GM19023 (cell line): ENCODE results near the gene ZGLP1.
A peak's percentile ranks its signal among the peaks of the same experiment; 100 is the strongest.
"Not testable (repeated sequence)": the region's sequence is repeated elsewhere in the genome, so short reads cannot be mapped to it uniquely, and the experiment has no call there.

Source experiments
- ATAC-seq: cut with Tn5 transposase; IDR thresholded peaks from one replicate; pipeline ENCODE4 v1.9.1; 2021; ENCODE audit warnings: mild to moderate bottlenecking, moderate library complexity; ENCODE audit not compliant: unreplicated experiment

Gene ZGLP1

DNA sequence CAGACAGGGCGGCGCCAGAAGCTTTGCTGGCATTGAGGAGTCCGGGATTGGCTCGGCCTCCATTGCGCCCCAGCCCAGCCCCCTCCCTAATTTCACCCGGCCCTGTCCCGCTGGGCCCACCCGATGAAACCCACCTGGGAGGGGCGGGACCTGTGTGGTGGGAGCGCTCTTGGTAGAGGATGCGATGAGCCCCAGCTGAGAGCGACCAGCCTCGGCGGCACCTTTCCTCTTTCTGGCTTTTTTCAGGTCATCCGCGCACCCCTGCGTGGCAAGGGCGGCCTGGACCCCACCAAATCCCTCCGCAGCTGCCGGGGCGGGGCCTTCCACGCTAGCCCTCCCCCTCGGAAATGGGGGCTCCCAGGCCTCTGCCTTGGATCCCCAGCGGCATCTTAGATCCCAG, at the start of gene ZGLP1:
TSS of gene ZGLP1 (minus strand) at position 393 of the 400 bp plus-strand sequence.
- no peak for ATAC-seq

DNA sequence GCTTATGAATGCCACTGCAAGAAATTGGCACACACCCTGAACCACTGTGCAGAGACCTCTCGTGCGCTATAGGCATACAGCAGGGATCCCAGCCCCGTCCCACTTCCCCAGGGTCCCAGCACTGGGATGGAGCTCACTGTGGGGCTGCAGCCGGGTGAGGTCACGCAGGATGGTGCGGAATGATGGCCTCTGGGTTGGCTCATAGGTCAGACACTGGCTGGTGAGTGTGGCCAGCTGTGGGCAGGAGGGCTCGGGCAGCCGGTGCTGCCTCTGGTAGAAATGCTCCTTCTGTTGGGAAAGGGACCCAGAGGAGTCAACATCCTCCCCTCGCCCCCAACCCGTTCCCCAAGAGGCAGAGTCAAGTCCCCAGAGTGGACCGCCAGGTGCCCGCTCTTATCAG, 46.8 kb upstream of the ZGLP1 start:
- ATAC-seq, result no peak

DNA sequence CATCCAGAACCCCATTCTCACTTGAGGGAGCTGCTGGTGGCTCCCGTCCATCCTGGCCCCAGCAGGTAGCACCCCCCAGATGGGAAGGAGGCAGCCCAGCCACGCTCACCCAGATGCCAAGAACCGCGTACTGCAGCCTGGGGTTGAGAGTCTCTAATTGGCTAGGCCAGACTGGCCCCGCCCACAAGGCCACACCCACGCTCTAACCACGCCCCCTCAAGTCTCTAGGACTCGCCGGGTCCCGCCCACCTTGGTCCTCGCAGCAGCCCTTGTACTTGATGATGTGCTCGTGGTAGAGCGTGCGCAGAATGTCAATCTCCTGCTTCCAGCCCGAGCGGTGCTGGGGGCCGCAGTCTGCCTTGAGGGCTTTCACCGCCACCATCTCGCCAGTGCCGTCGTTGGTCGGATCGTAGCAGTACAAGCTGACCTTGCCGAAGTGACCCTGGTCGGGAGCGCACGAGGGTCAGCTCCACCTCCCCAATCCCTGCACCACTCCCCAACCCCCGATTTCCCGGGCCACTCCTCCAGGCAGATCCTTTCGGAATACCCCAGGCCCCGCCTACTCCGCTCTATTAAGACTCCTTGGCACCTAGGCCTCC, 44.3 kb upstream of the ZGLP1 start:
- ATAC-seq, result no peak

DNA sequence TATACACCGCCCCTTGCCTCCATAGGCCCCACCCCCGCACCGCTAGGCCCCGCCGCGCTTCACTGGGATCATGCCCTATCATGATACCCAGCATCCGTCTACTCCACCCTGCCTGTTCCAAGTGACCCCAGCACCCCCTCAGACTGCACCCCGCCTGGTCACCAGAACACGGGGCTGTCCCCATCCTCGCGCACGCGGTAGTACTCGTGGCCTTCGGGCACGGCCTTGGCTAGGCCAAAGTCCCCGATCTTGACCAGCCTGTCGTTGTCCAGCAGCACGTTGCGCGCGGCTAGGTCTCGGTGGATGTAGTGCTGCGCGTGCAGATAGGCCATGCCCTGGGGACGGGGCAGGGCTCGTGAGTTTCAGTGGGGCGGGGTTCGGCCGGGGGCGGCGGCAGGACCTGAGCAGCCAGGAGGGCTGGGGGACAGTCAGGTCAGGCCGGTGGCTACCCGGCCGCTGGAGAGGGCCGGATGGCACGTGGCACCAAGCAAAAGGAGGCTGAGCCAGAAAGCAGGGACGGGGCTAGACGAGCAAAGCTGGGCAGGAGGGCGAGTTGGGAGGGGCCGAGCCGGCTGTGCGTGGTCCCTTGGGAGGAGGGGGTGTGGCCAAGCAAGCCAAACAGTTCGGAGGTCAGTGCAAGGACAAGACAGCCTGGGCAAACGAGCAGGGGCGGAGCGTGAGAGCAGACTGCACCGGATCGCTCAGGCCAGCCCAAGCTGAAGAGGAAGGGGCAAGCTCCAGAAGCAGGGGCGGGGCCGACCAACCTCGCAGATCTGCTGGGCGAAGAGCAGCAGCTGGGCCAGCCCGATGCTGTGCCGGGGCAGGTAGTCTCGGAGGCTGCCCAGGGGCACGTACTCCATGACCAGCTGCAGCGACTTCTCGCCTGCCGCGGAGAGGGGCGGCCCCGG, 43.4 kb upstream of the ZGLP1 start:
- no peak for ATAC-seq

DNA sequence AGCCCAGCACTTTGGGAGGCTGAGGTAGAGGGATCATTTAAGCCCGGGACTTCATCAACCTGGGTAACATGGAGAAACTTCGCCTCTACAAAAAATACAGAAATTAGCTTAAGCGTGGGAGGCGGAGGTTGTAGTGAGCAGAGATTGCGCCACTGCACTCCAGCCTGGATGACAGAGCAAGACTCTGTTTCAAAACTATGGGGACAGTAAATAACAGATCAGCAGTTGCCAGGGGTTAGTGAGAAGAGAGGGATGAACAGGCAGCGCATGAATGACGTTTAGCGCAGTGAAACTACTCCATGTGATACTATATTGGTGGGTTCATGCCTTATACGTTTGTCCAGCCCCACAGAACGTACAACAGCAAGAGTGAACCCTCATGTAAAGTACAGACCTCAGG, 36.9 kb upstream of the ZGLP1 start:
- no peak for ATAC-seq

DNA sequence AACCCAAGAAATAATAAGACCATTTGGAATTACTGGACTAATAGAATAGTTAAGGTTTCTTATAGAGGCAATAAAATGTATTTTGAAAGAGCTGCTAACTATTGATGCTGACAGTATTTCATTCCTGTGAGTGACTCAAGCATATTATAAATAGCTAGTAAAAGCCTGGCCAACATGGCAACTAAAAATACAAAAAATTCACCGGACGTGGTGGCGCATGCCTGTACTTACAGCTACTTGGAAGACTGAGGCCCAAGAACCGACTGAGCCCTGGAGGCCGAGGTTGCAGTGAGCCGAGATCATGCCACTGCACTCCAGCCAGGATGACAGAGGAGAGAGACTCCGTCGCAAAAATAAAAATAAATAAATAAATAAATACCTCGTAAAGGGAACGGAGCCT, 35.2 kb upstream of the ZGLP1 start:
- ATAC-seq, result no peak

DNA sequence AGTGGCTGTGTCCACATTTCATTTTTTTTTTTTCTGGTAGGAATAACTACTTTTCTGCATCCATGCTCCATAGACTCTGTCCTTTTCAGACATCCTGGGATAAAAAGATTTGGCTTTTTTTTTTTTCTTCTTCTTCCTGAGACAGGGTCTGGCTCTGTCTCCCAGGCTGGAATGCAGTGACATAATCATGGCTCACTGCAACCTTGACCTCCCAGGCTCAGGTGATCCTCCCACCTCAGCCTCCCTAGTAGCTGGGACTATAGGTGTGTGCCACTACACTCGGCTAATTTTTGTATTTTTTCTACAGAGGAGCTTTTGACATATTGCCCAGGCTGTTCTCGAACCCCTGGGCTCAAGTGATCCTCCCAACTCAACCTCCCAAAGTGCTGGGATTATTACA, 33.9 kb upstream of the ZGLP1 start:
- no peak for ATAC-seq

DNA sequence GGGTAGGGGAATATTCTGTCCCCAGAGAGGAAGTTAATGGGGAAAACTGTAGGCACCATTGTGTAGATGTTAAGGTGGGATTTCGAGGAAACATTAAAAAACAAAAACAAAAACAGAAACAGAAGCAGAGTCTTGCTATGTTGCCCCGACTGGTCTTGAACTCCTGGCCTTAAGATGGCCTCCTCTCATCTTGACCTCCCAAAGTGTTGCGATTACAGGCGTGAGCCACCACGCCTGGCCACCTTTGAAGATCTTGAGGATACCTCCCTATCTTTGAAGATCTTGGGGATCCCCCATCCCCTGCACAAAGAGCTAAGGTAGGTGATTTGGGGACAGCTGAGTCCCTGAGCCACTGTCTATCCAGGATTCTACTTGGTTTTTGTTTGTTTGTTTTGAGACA, 30.4 kb upstream of the ZGLP1 start:
- no peak for ATAC-seq

DNA sequence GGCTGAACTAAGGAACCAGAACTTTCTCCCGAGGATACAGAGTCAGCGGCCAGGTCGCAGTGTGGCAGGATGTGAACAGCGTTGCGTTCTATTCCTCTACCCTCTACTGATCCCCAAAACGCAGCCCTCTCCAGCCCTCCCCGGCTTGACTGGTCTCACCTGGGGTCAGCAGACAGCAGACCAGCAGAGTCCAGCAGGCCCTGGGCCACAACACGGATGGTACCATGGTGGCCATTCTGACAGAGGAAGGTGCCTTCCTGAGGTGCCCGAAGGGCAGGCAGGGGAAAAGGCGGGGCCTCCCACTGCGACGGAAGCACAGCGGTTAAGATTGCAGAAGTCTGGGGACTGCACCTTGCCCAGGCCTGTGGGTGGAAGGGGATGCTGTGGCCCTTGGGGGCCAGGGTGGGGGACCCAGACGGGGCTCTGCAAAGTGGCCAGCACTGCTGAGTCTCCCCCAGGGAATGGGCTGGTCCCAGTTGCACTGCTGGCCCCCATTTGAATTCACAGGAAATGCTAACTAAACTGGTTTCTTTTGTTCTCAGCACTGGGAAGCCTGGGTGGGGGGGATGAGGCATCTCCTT, 29.9 kb upstream of the ZGLP1 start, which contains the start of gene ICAM3:
TSS of gene ICAM3 (minus strand) at position 245 of the 581 bp plus-strand sequence. CDS start at position 235, 10 bp downstream.
- ATAC-seq, result no peak

DNA sequence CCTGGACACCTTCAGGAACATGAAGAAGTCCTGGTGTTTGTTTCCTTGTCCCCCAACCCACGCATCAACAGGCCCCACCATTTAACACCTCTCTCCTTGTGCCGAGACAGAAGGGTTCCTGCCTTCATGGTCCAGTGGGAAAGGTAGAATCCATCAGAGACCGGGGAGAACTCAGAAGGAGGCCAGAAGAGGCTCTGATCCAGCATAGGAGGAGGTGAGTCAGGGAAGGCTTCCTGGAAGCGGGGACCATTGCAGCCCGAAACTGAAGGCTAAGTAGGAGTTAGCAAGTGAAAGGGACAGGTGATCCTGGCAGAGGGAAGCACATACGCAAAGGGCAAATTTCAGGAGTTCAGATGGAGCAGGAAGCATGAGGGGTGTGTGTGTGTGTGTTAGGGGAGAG, 29.3 kb upstream of the ZGLP1 start:
- ATAC-seq, result no peak

DNA sequence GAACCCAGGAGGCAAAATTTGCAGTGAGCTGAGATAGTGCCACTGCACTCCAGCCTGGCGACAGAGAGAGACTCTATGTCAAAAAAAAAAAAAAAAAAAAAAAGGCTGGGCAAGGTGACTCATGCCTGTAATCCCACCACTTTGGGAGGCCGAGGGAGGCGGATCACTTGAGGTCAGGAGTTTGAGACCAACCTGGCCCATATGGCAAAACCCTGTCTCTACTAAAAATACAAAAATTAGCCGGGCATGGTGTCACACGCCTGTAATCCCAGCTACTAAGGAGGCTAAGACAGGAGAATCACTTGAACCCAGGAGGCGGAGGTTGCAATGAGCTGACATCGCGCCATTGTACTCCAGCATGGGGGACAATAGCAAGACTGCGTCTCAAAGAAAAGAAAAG, 27.1 kb upstream of the ZGLP1 start:
- ATAC-seq, result not testable (repeated sequence)

DNA sequence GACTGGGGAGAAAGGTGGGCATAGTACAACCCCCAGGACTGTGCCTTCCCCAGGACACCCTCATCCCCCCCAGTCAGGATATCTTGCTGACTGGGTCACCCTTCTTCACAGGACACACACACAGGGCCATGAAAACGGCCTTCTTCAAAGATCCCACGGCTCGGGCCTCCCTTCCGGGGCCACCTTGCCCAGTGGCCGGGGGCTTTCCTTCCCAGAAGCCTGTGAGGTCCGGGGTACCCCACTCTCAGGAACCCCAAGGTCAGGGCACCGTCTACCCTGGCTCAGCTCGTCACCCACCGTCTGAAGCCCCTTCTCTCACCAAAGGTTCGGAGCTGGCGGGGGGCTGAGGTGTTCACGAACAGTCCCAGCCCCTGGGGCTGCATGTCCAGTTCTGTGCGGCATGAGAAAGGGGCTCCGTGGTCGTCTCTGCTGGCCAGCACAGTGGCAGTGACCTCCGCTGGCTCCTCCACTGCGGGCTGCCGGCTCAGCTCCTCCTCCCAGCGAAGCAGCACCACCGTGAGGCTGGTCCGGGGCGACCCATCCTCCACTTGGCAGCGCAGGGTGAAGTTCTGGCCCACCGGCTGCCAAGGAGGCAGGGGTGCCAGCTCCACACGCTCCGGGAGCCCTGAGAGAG, 25.9 kb upstream of the ZGLP1 start:
- no peak for ATAC-seq

DNA sequence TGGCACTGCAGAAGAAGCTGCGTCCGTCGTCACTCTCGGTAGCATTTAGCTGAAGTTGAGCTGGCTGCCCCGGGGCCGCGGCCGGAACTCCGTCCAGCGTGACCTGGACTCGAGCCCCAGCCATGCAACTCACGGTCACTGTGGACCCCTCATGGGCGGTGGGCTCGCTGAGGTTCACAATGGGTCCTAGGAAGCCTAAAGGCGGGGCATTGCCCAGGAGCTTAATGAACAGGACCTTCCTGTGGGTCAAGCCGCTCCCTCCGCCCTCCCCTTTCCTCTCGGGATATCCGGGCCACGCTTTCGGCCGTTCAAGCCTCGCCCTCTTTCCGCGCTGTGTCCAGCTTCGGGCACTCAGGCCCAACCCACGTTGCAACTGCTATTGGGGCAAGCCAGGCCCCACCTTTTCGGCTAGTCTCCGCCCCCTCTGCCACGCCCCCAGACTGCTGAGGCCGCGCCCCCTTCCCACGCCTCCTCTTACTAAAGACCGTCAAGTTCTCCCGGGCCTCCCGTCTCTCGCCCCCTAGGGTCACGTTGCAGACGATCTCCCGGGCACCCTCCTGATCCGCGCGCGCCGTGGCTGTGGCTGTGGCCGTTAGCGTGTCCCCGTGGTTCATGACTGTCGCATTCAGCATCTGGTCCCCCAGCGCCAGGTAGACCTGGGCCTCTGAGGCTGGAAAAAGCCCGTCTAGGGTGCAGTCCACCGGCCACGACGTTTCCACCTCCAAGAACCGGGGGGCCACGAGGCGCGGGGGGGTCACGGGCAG, 25.2 kb upstream of the ZGLP1 start:
- no peak for ATAC-seq

DNA sequence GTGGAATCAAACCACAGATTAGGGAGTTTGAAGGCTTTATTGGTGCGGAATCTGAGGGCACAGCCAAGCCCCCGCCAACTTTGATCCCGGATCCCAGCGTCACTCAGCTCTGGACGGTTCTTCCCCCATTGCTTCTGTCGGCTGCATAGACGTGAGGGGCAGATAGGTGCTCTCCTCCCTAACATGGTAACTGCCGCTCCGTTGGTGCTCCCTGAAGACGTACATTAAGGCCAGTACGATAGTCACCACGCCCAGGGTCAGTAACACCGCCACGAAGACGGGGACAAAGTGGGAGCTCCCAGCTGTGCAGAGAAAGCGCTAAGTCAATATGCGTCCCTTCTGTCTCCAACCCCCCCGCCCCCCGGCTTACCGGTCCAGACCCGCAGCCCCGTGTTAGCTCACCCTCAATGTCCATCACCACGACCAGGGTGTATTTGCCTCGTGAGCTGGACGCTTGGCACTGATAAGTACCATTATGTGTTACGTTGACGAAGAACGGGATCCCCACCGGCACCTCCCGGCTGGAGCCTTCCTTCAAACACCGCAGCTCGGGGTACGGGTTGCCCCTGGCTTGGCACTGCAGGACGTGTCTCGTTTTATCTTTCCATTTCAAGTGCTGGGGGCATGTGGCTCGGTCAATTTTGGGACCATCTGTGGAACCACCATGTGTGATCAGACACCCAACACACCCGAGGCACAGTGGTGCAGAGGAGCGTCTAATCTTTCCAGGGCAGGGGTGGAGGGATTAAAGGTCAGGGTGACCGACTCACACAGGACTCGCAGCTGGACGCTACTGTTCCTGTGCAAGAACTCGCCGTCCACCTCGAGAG, 24.4 kb upstream of the ZGLP1 start:
- peak; percentile 6 for ATAC-seq

DNA sequence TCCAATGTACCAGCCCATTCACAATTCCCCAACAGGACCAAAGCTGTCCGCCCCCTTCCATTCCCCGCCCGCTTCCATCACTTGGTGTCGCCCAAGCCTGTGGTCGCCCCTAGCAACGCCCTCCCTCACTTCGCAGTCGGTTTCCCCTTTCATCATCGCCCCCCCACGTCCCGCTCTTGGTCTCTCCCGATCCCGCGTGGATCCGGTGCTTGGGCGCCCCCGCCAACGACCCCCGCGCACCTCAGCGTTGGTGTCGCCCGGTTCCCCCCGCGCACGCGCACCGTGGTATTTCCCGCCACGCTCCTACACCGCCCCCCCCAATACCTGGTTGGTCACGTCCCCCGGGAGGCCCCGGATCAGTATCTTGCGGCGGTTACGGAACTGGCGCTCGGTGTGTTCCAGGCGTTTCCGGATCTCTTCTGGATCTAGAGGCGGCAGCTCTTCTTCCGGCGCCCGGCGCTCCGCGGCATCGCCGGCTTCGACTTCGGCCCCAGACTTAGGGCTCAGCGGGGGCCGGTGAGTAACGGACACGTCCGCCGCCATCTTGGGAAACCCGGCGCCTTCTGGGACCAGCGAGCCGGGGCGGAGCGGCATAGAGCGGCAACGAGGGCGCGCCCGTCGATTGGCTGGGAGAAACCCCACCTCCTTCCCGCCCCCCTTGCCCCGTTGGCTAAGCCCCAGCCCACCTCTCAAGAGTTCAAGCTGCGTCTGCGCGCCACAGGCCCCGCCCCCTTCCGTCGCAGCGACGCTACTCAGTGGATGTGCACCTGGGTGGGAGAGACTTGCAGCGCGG, 23.5 kb upstream of the ZGLP1 start, which contains the start of gene RAVER1:
TSS of gene RAVER1 (minus strand) at position 565 of the 793 bp plus-strand sequence. CDS start at position 543, 22 bp downstream.
- ATAC-seq, result peak; percentile 84

DNA sequence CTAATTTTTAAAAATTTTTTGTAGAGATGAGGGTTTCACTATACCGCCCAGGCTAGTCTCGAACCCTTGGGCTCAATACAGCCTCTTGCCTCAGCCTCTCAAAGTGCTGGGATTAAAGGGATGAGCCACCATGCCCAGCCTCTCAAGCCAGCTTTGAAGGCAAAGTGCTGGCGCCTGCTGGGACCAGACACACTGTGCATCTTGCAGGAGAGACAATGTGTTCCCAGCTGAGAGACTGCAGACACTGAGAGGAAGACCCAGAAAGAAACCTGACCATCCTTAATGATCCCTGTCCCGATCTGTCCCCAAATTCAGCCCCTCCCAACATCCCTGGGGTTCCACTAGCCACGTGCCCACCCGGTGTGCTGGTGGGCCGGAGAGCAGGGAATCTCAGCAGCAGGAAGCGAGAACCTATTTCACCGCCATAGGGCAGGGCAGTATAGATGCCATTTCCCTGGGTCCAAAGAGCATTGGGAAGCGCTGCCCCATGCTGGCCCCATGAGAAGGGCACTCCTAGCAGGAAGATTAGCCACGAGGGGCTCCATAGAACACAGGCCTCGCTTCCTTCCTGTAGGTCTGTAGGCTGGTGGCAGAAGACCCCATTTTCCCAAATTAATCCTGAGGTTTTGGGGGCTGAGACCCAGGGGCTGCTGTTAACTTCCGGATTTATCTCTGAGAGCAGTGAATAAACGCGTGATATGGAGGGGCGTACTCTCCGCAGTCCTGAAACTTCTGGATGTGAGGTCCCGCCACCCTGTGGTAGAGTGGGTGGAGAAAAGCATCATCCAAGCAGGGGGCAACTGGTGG, 22.7 kb upstream of the ZGLP1 start:
- no peak for ATAC-seq

DNA sequence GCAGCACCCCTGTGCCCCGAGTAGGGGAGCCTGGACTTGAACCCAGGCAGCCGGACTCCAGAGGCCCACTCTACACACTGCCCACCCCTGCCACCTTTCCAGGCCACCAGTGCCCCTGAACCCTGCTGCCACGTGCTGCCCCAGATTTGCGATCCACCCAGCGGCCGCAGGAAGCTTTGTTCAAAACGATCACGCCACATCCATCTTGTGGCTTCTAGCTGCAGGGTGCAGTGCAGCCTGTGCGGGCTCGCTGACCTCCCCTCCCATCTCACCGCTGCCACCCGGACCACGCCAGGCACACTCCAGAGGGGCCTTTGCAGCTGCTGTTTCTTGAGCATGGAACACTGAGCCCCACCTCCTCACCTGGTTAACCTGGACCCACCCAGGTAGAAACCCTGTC, 19.9 kb upstream of the ZGLP1 start:
- no peak for ATAC-seq
